8988T (cell line): ENCODE measurements around the gene CYP27C1.
"Not testable (repeated sequence)": the region's sequence is repeated elsewhere in the genome, so short reads cannot be mapped to it uniquely, and the experiment has no call there.

ENCODE experiments used
- DNase-seq: peaks from one replicate; pipeline ENCODE4 v3.0.0; 2011

The CYP27C1 gene

GRCh38 chr2:127169066-127169660, 50.9 kb downstream of the CYP27C1 start:
- DNase-seq: no peak

GRCh38 chr2:127166231-127166860, 53.8 kb downstream of the CYP27C1 start:
- DNase-seq: no peak

- no peak for DNase-seq
Observed at GRCh38 chr2:127165539-127165935, 54.6 kb downstream of the CYP27C1 start.

- no peak for DNase-seq
Observed at GRCh38 chr2:127164761-127165538, 55.1 kb downstream of the CYP27C1 start.

GRCh38 chr2:127163921-127164320, 56.2 kb downstream of the CYP27C1 start:
- DNase-seq: no peak

- not testable (repeated sequence) for DNase-seq
Observed at GRCh38 chr2:127163090-127163406, 57.1 kb downstream of the CYP27C1 start.

GRCh38 chr2:127162261-127163089, 57.6 kb downstream of the CYP27C1 start:
- no peak for DNase-seq

GRCh38 chr2:127161176-127162136, 58.6 kb downstream of the CYP27C1 start:
- DNase-seq: no peak

- DNase-seq: no peak
Observed at GRCh38 chr2:127160676-127161075, 59.4 kb downstream of the CYP27C1 start.

- DNase-seq: no peak
Observed at GRCh38 chr2:127159543-127159942, 60.6 kb downstream of the CYP27C1 start.

GRCh38 chr2:127158614-127159290, 61.3 kb downstream of the CYP27C1 start:
- no peak for DNase-seq

- peak; percentile 41 for DNase-seq
Observed at GRCh38 chr2:127157651-127158485, 62.2 kb downstream of the CYP27C1 start.

GRCh38 chr2:127157114-127157513, 63.0 kb downstream of the CYP27C1 start:
- DNase-seq: no peak

GRCh38 chr2:127155947-127156346, 64.2 kb downstream of the CYP27C1 start:
- no peak for DNase-seq

GRCh38 chr2:127155028-127155581, 65.0 kb downstream of the CYP27C1 start:
- DNase-seq: no peak

GRCh38 chr2:127154396-127154795, 65.7 kb downstream of the CYP27C1 start:
- DNase-seq: no peak

GRCh38 chr2:127153691-127154158, 66.4 kb downstream of the CYP27C1 start:
- no peak for DNase-seq

- no peak for DNase-seq
Observed at GRCh38 chr2:127150996-127151395, 69.1 kb downstream of the CYP27C1 start.

GRCh38 chr2:127149384-127149783, 70.7 kb downstream of the CYP27C1 start:
- no peak for DNase-seq
